Natural killer cell (primary cell): Measurements from ENCODE around the gene FAM32A. TPM values are rescaled to one million over a fixed set of nuclear protein-coding genes. Genes with fewer than 3 reads are reported as not detected.

Source experiments
- ATAC-seq, 3 donors: fragments of 150-1000 bp in 2 of 3; fragments of 200-7000 bp in 1 of 3; cut with Tn5 transposase; 1 replicate in 1 of 3; 2 replicates in 2 of 3; pipeline ENCODE4 v1.10.0; 2021; ENCODE audit warnings: mild to moderate bottlenecking in 2 of 3, moderate library complexity in 2 of 3
- DNase-seq, 2 donors: peaks; one replicate each; pipeline versions ENCODE4 v3.0.0 to v3.0.0-alpha.2; 2013 to 2021; ENCODE audit warnings: mixed read lengths in 1 of 2
- H3K27ac ChIP-seq: one replicate; pipeline ENCODE4 v1.5.1; 2013; ENCODE audit warnings: mild to moderate bottlenecking, low read length
- H3K27me3 ChIP-seq: one replicate; pipeline ENCODE4 v1.6.1; 2013; ENCODE audit warnings: low read length; ENCODE audit not compliant: control insufficient read depth, insufficient read depth
- H3K36me3 ChIP-seq: one replicate; pipeline ENCODE4 v1.6.1; 2013; ENCODE audit warnings: low read length; ENCODE audit not compliant: control insufficient read depth, insufficient read depth
- H3K4me1 ChIP-seq: one replicate; pipeline ENCODE4 v1.6.1; 2013; ENCODE audit warnings: low read length; ENCODE audit not compliant: control insufficient read depth, insufficient read depth
- H3K4me3 ChIP-seq: one replicate; pipeline ENCODE4 v1.5.1; 2013; ENCODE audit warnings: low read length
- H3K9me3 ChIP-seq: one replicate; pipeline ENCODE4 v1.6.1; 2013; ENCODE audit warnings: low read length; ENCODE audit not compliant: control insufficient read depth, insufficient read depth
- H3K27ac Mint-ChIP-seq, 2 donors: one replicate each; pipeline ENCODE4 v1.8.0; 2022; ENCODE audit warnings: mild to moderate bottlenecking in 2 of 2, mixed read lengths in 2 of 2, moderate library complexity in 1 of 2
- H3K27me3 Mint-ChIP-seq, 2 donors: one replicate each; pipeline ENCODE4 v1.8.0; 2022; ENCODE audit warnings: low read depth in 2 of 2, mixed read lengths in 2 of 2
- H3K36me3 Mint-ChIP-seq: one replicate; pipeline ENCODE4 v1.8.0; 2022; ENCODE audit warnings: mixed read lengths
- H3K4me1 Mint-ChIP-seq, 2 donors: one replicate each; pipeline ENCODE4 v1.8.0; 2022; ENCODE audit warnings: mixed read lengths in 2 of 2
- H3K4me3 Mint-ChIP-seq: one replicate; pipeline ENCODE4 v1.8.0; 2022; ENCODE audit warnings: mild to moderate bottlenecking, moderate library complexity, mixed read lengths
- H3K9me3 Mint-ChIP-seq, 2 donors: one replicate each; pipeline ENCODE4 v1.8.0; 2022; ENCODE audit warnings: mixed read lengths in 2 of 2
- WGBS: methylation state at CpG from one replicate; pipeline ENCODE4 v1.1.7; 2013; ENCODE audit warnings: missing lambda C conversion rate; ENCODE audit not compliant: insufficient coverage; 5-methylcytosine and 5-hydroxymethylcytosine counted together
- intact Hi-C: fragments of 100-400 bp; cut with micrococcal nuclease; formaldehyde crosslinking; loops from one replicate; pipeline ENCODE4 v1.14.2; 2022
- total RNA-seq, 4 donors: library from RNA; stranded (reverse); fragments of 120-200 nt in 1 of 4; gene quantifications; one replicate each; pipeline versions ENCODE4 v1.2.3 to v1.2.4, GENCODE V29; 2013 to 2022
- TF ChIP-seq, protein P1 (sequence below): fragments of 200-600 bp; IDR thresholded peaks from one replicate; pipeline ENCODE4 v1.8.0; 2022; ENCODE audit warnings: antibody characterized with exemption

The FAM32A gene
- total RNA-seq, 3 donors from 2014 or later (not counting 1 experiment from before 2014, with no cell fraction given): 46.3 to 69.3 (median 63.3) TPM

GRCh38 chr19:16159655-16160054 is 25.6 kb upstream of the FAM32A start:
- Mint-ChIP-seq H3K27ac (peak overlapping the region in 1 of 2 donors; percentile 23), H3K36me3 (peaks cover 9% of the 10 kb centered on the region), H3K9me3 (no peaks in the 10 kb centered on the region), H3K4me3 (no peak overlapping the region), H3K4me1 (peaks cover 25 to 28% of the 10 kb centered on the region in 2 donors), H3K27me3 (no peaks in the 10 kb centered on the region)
- TF ChIP-seq, protein P1, sequence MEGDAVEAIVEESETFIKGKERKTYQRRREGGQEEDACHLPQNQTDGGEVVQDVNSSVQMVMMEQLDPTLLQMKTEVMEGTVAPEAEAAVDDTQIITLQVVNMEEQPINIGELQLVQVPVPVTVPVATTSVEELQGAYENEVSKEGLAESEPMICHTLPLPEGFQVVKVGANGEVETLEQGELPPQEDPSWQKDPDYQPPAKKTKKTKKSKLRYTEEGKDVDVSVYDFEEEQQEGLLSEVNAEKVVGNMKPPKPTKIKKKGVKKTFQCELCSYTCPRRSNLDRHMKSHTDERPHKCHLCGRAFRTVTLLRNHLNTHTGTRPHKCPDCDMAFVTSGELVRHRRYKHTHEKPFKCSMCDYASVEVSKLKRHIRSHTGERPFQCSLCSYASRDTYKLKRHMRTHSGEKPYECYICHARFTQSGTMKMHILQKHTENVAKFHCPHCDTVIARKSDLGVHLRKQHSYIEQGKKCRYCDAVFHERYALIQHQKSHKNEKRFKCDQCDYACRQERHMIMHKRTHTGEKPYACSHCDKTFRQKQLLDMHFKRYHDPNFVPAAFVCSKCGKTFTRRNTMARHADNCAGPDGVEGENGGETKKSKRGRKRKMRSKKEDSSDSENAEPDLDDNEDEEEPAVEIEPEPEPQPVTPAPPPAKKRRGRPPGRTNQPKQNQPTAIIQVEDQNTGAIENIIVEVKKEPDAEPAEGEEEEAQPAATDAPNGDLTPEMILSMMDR: no peak
- WGBS: 99% methylated on average over 3 of the region's 5 CpGs
- no peaks in the 10 kb centered on the region for H3K9me3 ChIP-seq
- H3K36me3 ChIP-seq: peaks cover 36% of the 10 kb centered on the region
- H3K27me3 ChIP-seq: no peaks in the 10 kb centered on the region
- peaks cover 26% of the 10 kb centered on the region for H3K4me1 ChIP-seq
- no peak for ATAC-seq
- H3K27ac ChIP-seq: no peak overlapping the region
- no peak overlapping the region for H3K4me3 ChIP-seq
- DNase-seq: no peak
- intact Hi-C loops: no loop called here

DNA sequence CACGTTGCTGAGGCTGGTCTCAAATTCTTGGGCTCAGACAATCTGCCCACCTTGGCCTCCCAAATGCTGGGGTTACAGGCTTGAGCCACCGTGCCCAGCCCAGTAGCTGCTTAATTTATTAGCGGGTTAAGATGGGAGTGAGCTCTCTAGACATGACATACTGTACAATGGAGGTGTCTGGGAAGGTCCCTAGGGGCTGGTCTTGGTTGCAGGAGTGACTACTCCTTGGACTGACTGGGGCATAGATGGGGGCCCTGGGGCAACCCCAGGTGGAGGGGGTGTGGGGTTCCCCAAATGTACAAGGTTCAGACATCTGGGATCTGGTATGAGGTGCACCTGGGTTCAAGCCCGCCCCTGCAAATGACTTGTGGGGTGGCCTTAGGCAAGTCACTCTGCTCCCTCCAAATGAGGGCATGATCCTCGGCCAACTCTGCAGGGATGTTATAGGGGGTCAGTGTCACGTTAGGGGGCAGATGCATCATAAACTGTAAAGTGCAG is 24.7 kb upstream of the FAM32A start:
- H3K4me1 ChIP-seq: peaks cover 18% of the 10 kb centered on the region
- peaks cover 16 to 20% of the 10 kb centered on the region in 2 donors for H3K4me1 Mint-ChIP-seq
- WGBS: 80% methylated on average over 5 of the region's 6 CpGs
- H3K9me3 Mint-ChIP-seq: no peaks in the 10 kb centered on the region
- no peaks in the 10 kb centered on the region for H3K9me3 ChIP-seq
- TF ChIP-seq, protein P1: no peak
- intact Hi-C loops: no loop called here
- peak overlapping the region in 1 of 2 donors; percentile 40 for H3K27ac Mint-ChIP-seq
- DNase-seq (no peak), ATAC-seq (peak in 1 of 3 donors; percentile 20)
- peaks cover under 1% of the 10 kb centered on the region for H3K36me3 Mint-ChIP-seq
- no peak overlapping the region for H3K4me3 Mint-ChIP-seq
- H3K27ac ChIP-seq: no peak overlapping the region
- no peaks in the 10 kb centered on the region for H3K27me3 ChIP-seq
- H3K27me3 Mint-ChIP-seq: no peaks in the 10 kb centered on the region
- H3K4me3 ChIP-seq: no peak overlapping the region
- H3K36me3 ChIP-seq: peaks cover 27% of the 10 kb centered on the region

- TF ChIP-seq, protein P1: no peak
- Mint-ChIP-seq H3K27ac (peak overlapping the region in 1 of 2 donors; percentile 40), H3K27me3 (no peaks in the 10 kb centered on the region), H3K9me3 (no peaks in the 10 kb centered on the region), H3K4me1 (peaks cover 13 to 16% of the 10 kb centered on the region in 2 donors), H3K4me3 (no peak overlapping the region), H3K36me3 (no peaks in the 10 kb centered on the region)
- H3K9me3 ChIP-seq: no peaks in the 10 kb centered on the region
- intact Hi-C loops: no loop called here
- peaks cover 22% of the 10 kb centered on the region for H3K36me3 ChIP-seq
- WGBS: 75% methylated on average over 11 of the region's 14 CpGs
- ATAC-seq: peak in 1 of 3 donors; percentile 30
- H3K27me3 ChIP-seq: no peaks in the 10 kb centered on the region
- peaks cover 12% of the 10 kb centered on the region for H3K4me1 ChIP-seq
- DNase-seq: no peak
- no peak overlapping the region for H3K4me3 ChIP-seq
- no peak overlapping the region for H3K27ac ChIP-seq
These were observed 24.2 kb upstream of the FAM32A start for GRCh38 chr19:16160943-16161560.

- Histone ChIP-seq H3K27me3 (no peaks in the 10 kb centered on the region), H3K4me1 (peaks cover 11% of the 10 kb centered on the region), H3K27ac (no peak overlapping the region), H3K9me3 (no peaks in the 10 kb centered on the region), H3K36me3 (peaks cover 15% of the 10 kb centered on the region), H3K4me3 (no peak overlapping the region)
- DNase-seq (no peak), ATAC-seq (no peak)
- intact Hi-C loops: no loop called here
- Mint-ChIP-seq H3K27me3 (no peaks in the 10 kb centered on the region), H3K4me3 (no peak overlapping the region), H3K36me3 (no peaks in the 10 kb centered on the region), H3K4me1 (peaks cover 9 to 10% of the 10 kb centered on the region in 2 donors), H3K9me3 (no peaks in the 10 kb centered on the region), H3K27ac (no peak overlapping the region)
- TF ChIP-seq, protein P1: no peak
- 97% methylated on average over 3 of the region's 3 CpGs for WGBS
These were observed 23.4 kb upstream of the FAM32A start for GRCh38 chr19:16161840-16162239.
